GM12801 (cell line): ENCODE data around the gene LIN52.

Experiments used
- CTCF ChIP-seq: IDR thresholded peaks from one replicate; pipeline ENCODE4 v1.5.1; 2011; ENCODE audit warnings: control low read depth; ENCODE audit not compliant: insufficient read length; ENCODE audit errors: extremely low read depth

The LIN52 gene

GRCh38 chr14:74169906-74170305, 85.2 kb downstream of the LIN52 start:
- TF ChIP-seq CTCF: no peak

- no peak for TF ChIP-seq CTCF
Measured at GRCh38 chr14:74176400-74176793, 91.6 kb downstream of the LIN52 start.

GRCh38 chr14:74179856-74180255, 95.1 kb downstream of the LIN52 start:
- no peak for TF ChIP-seq CTCF

GRCh38 chr14:74190927-74191575, 106.3 kb downstream of the LIN52 start:
- no peak for TF ChIP-seq CTCF

- no peak for TF ChIP-seq CTCF
Measured at GRCh38 chr14:74194506-74195274, 109.9 kb downstream of the LIN52 start.

- no peak for TF ChIP-seq CTCF
Measured at GRCh38 chr14:74195623-74196022, 110.9 kb downstream of the LIN52 start.

GRCh38 chr14:74198441-74199234, 113.9 kb downstream of the LIN52 start:
- no peak for TF ChIP-seq CTCF
